B cell (primary cell): ENCODE results near the gene ZNF419.

Experiments used
- EZH2 ChIP-seq: IDR thresholded peaks from 2 replicates; pipeline ENCODE4 v1.6.1; 2012; ENCODE audit warnings: borderline replicate concordance, low read depth, mild to moderate bottlenecking, moderate library complexity, low read length; ENCODE audit not compliant: insufficient read depth, poor library complexity, severe bottlenecking
- TF ChIP-seq, protein P1 (sequence below): fragments of 200-600 bp; IDR thresholded peaks from one replicate; pipeline ENCODE4 v1.8.0; 2022; ENCODE audit warnings: antibody characterized with exemption, mild to moderate bottlenecking

DNA sequence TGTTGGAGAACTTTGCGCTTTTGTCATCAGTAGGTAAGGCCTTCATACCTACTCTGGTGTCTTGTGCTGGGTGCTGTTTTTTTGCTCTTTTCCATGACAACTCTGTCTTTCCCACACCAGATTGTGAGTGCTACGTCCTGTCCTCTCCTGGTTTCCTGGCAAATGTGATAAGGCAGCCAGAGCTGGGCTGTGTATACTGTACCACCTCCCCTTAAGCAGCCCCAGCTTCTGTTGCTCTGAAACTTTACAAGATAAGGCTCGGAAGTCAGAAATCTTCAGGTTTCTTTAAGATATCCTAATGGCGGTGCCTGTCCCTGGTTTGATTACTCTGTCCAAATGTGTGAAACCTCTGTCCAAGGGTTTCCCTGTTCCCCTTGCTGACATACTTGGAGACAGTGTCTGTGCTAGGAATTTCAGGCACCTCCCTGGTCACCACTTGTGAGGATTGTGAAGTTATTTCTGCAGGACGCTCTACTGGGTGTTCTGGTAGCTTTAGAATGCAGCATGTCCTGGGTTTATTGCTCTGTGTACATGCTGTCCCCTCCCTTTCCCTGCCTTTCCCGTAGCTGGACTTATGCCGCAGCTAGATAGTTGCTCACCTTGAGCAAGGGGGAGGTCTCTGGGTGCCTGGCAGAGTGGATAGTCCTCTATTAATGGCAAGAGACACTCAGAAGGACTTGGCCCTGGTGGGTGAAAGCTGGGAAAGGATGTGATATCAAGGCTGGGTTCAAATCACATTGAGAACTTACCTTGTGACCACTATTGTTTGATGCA lies 45.4 kb upstream of the ZNF419 start:
- TF ChIP-seq, protein P1, sequence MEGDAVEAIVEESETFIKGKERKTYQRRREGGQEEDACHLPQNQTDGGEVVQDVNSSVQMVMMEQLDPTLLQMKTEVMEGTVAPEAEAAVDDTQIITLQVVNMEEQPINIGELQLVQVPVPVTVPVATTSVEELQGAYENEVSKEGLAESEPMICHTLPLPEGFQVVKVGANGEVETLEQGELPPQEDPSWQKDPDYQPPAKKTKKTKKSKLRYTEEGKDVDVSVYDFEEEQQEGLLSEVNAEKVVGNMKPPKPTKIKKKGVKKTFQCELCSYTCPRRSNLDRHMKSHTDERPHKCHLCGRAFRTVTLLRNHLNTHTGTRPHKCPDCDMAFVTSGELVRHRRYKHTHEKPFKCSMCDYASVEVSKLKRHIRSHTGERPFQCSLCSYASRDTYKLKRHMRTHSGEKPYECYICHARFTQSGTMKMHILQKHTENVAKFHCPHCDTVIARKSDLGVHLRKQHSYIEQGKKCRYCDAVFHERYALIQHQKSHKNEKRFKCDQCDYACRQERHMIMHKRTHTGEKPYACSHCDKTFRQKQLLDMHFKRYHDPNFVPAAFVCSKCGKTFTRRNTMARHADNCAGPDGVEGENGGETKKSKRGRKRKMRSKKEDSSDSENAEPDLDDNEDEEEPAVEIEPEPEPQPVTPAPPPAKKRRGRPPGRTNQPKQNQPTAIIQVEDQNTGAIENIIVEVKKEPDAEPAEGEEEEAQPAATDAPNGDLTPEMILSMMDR: no peak
- TF ChIP-seq EZH2: no peak
